ENCODE measurements around the gene ZNF195.
"Not testable (repeated sequence)": the region's sequence is repeated elsewhere in the genome, so short reads cannot be mapped to it uniquely, and the experiment has no call there.

ZNF195 gene

GRCh38 chr11:3402181-3402860 lies 23.4 kb upstream of the ZNF195 start:
- not testable (repeated sequence) for DNase-seq

GRCh38 chr11:3401052-3401451 lies 22.1 kb upstream of the ZNF195 start:
- not testable (repeated sequence) for DNase-seq

- not testable (repeated sequence) for DNase-seq
Measured at GRCh38 chr11:3398509-3398908, 19.6 kb upstream of the ZNF195 start.

- DNase-seq = not testable (repeated sequence)
Measured at GRCh38 chr11:3398106-3398505, 19.2 kb upstream of the ZNF195 start.

- not testable (repeated sequence) for DNase-seq
Measured at GRCh38 chr11:3397210-3397609, 18.3 kb upstream of the ZNF195 start.

- DNase-seq = not testable (repeated sequence)
Measured at GRCh38 chr11:3395468-3395867, 16.5 kb upstream of the ZNF195 start.

GRCh38 chr11:3394956-3395355 lies 16.0 kb upstream of the ZNF195 start:
- not testable (repeated sequence) for DNase-seq

GRCh38 chr11:3393450-3393849 lies 14.5 kb upstream of the ZNF195 start:
- DNase-seq = not testable (repeated sequence)

GRCh38 chr11:3382613-3383285 lies 3.8 kb upstream of the ZNF195 start:
- DNase-seq = no peak

GRCh38 chr11:3381794-3382193 lies 2.8 kb upstream of the ZNF195 start:
- DNase-seq = no peak

- no peak for DNase-seq
Measured at GRCh38 chr11:3380706-3381545, 2.0 kb upstream of the ZNF195 start.

- no peak for DNase-seq
Measured at GRCh38 chr11:3375552-3375951, 3.4 kb downstream of the ZNF195 start.

- no peak for DNase-seq
Measured at GRCh38 chr11:3370311-3370870, 8.6 kb downstream of the ZNF195 start.

- no peak for DNase-seq
Measured at GRCh38 chr11:3369366-3369765, 9.6 kb downstream of the ZNF195 start.

GRCh38 chr11:3368199-3368598 lies 10.7 kb downstream of the ZNF195 start:
- no peak for DNase-seq

- no peak for DNase-seq
Measured at GRCh38 chr11:3367221-3367620, 11.7 kb downstream of the ZNF195 start.

- DNase-seq = no peak
Measured at GRCh38 chr11:3359092-3359824, 19.7 kb downstream of the ZNF195 start.

- no peak for DNase-seq
Measured at GRCh38 chr11:3357994-3358676, 20.8 kb downstream of the ZNF195 start.

GRCh38 chr11:3357302-3357701 lies 21.6 kb downstream of the ZNF195 start:
- DNase-seq = no peak

- DNase-seq = no peak
Measured at GRCh38 chr11:3356858-3357257, 22.1 kb downstream of the ZNF195 start.

GRCh38 chr11:3353066-3353465 lies 25.9 kb downstream of the ZNF195 start:
- no peak for DNase-seq

GRCh38 chr11:3347127-3347526 lies 31.8 kb downstream of the ZNF195 start:
- no peak for DNase-seq
